Mucosa of stomach (tissue), 1 donor: Measurements from ENCODE around the gene ZFAND3.

Experiments
- H3K27me3 ChIP-seq: one replicate; pipeline ENCODE4 v1.7.0; 2013; ENCODE audit warnings: mild to moderate bottlenecking, low read length; ENCODE audit not compliant: control insufficient read depth, insufficient read depth
- H3K36me3 ChIP-seq: one replicate; pipeline ENCODE4 v1.7.0; 2013; ENCODE audit warnings: low read length; ENCODE audit not compliant: control insufficient read depth, insufficient read depth
- H3K4me1 ChIP-seq: one replicate; pipeline ENCODE4 v1.7.0; 2013; ENCODE audit warnings: mild to moderate bottlenecking, low read length; ENCODE audit not compliant: control insufficient read depth, insufficient read depth
- H3K4me3 ChIP-seq: one replicate; pipeline ENCODE4 v1.7.0; 2013; ENCODE audit warnings: low read length
- H3K9ac ChIP-seq: one replicate; pipeline ENCODE4 v1.7.0; 2013; ENCODE audit warnings: mild to moderate bottlenecking, low read length, moderate library complexity
- H3K9me3 ChIP-seq: one replicate; pipeline ENCODE4 v1.7.0; 2013; ENCODE audit warnings: mild to moderate bottlenecking, low read length, moderate library complexity; ENCODE audit not compliant: control insufficient read depth
- donor health status: Pancreatic carcinoma.

Gene ZFAND3

DNA sequence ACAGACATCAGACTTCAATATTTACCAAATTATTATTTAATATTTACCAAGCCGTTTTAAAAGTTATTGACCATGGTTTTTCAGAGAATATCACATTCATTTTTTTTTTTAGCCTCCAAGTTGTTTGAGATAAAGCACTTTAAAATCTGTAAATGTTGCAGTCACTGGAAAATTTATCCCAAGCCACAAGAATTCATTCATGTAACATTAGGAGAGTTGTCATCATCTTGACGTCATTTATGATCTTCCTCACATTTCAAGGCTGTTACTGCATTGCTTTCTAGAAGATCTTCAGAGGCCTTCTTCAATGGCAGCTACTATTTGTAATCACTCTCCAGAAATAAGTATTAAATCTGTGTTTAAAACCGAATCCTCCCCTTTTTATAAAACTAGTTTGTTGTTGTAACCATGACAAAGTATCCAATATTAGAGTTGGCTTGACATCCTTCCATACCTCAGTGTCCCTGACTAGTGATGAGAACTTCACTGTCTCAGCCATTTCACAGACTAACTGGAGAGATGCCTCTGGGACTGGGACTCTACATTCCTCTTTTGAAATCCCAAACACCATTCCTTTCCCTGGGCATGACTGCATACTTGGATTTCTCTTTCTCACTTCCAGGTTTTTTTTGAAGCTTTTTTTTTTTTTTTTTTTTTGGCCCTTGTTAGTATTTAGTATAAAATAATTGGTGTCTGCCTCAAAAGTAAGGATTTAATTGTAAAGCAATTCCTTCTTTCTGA is 100.1 kb downstream of the ZFAND3 start:
- H3K9ac ChIP-seq, result no peak overlapping the region
- H3K4me1 ChIP-seq, result peaks cover 29% of the 10 kb centered on the region
- no peaks in the 10 kb centered on the region for H3K27me3 ChIP-seq
- no peaks in the 10 kb centered on the region for H3K9me3 ChIP-seq
- no peak overlapping the region for H3K4me3 ChIP-seq
- H3K36me3 ChIP-seq, result no peaks in the 10 kb centered on the region

DNA sequence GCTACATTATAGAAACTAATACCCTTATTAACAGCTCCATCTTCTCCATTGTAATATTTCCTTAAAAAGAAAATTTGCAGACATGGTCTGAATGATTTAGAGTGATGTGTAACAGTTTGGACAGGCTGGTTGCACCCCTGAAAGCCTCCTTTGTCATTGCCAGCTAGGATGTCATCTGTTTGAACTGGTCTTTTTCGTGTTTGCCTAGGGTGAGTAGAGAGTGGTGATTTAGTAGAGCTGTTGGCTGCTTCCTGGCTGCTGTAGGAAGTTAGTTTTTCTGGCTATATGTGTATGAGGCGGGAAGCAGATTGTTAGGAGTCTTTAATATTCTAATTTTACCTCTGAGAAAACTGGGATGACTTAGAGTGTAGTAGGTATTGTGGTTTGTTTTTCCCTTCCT is 101.1 kb downstream of the ZFAND3 start:
- Histone ChIP-seq H3K27me3 (no peaks in the 10 kb centered on the region), H3K9ac (no peak overlapping the region), H3K4me3 (no peak overlapping the region), H3K4me1 (peaks cover 29% of the 10 kb centered on the region), H3K9me3 (no peaks in the 10 kb centered on the region), H3K36me3 (no peaks in the 10 kb centered on the region)

DNA sequence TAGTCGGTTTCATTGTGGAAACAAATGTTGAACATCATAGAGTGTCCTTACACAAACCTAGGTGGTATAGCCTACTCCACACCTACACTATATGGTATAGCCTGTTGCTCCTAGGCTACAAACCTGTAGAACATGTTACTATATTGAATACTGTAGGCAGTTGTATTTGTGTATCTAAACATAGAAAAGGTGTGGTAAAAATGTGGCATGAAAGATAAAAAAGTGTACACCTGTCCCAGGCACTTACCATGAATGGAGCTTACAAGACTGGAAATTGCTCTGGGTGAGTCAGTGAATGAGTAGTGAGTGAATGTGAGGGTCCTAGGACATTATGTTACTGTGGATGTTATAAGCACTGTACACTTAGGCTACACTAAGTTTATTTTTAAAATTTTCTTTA is 103.0 kb downstream of the ZFAND3 start:
- Histone ChIP-seq H3K4me3 (no peak overlapping the region), H3K27me3 (no peaks in the 10 kb centered on the region), H3K9me3 (no peaks in the 10 kb centered on the region), H3K36me3 (no peaks in the 10 kb centered on the region), H3K4me1 (peaks cover 29% of the 10 kb centered on the region), H3K9ac (no peak overlapping the region)

DNA sequence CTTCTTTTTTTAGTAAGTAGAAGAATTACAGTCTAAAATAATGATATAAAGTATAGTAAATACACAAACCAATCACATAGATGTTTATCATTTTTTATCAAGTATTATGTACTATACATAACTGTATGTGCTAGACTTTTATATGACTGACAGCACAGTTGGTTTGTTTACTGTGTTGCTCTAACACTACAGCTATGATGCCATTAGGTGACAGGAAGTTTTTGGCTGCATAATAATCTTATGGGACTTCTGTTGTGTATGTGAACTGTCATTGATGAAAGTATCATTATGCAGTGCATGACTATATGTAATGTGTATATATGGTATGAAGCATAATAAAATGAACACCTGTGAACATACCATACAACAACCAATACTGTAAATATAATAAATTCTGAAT is 104.0 kb downstream of the ZFAND3 start:
- H3K4me3 ChIP-seq, result no peak overlapping the region
- peaks cover 24% of the 10 kb centered on the region for H3K4me1 ChIP-seq
- no peak overlapping the region for H3K9ac ChIP-seq
- H3K27me3 ChIP-seq, result no peaks in the 10 kb centered on the region
- no peaks in the 10 kb centered on the region for H3K36me3 ChIP-seq
- H3K9me3 ChIP-seq, result no peaks in the 10 kb centered on the region

DNA sequence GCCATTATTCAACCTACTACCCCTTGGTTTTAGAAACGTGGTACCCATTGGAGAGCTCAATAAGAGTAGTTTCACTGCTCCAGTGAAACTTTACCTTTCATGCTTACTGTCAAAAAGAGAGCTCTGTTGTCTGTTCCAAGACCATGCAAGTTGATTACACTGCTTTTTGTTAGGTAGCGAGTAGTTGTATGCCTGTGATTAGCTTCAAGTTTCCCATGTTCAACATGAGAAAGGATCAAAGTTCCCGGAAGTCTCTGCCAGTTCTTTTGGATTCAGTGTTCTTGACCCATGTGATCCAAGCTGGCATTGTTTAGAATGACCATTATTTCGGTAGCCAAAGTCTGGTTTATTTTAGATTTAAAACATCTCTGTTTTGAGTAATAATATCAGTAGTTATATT is 107.1 kb downstream of the ZFAND3 start:
- H3K36me3 ChIP-seq, result no peaks in the 10 kb centered on the region

DNA sequence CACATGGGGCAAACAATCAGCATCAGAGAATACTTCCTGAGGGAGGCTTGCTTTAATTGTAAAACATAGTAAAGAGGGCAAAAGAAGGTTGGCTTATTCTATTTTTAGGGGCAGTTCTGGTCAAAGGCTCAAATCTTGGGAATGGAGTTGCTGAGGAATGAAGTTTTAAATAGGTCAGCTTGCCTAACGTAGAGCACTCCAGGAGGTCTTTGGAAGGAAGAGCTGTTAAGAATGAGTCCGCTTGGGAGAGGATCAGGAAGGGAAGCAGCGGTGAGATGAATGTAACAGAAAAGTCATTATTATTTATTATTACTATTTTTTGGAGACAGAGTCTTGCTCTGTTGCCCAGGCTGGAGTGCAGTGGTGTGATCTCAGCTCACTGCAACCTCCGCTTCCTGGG is 108.7 kb downstream of the ZFAND3 start:
- no peaks in the 10 kb centered on the region for H3K27me3 ChIP-seq
- no peaks in the 10 kb centered on the region for H3K36me3 ChIP-seq
- H3K9me3 ChIP-seq, result no peaks in the 10 kb centered on the region
- no peak overlapping the region for H3K4me3 ChIP-seq
- no peak overlapping the region for H3K9ac ChIP-seq
- peaks cover 15% of the 10 kb centered on the region for H3K4me1 ChIP-seq

More for the DNA sequence above, 107.1 kb downstream of the ZFAND3 start:
- no peak overlapping the region for H3K4me3 ChIP-seq
- no peaks in the 10 kb centered on the region for H3K9me3 ChIP-seq
- H3K27me3 ChIP-seq, result no peaks in the 10 kb centered on the region
- no peak overlapping the region for H3K9ac ChIP-seq
- peaks cover 18% of the 10 kb centered on the region for H3K4me1 ChIP-seq

DNA sequence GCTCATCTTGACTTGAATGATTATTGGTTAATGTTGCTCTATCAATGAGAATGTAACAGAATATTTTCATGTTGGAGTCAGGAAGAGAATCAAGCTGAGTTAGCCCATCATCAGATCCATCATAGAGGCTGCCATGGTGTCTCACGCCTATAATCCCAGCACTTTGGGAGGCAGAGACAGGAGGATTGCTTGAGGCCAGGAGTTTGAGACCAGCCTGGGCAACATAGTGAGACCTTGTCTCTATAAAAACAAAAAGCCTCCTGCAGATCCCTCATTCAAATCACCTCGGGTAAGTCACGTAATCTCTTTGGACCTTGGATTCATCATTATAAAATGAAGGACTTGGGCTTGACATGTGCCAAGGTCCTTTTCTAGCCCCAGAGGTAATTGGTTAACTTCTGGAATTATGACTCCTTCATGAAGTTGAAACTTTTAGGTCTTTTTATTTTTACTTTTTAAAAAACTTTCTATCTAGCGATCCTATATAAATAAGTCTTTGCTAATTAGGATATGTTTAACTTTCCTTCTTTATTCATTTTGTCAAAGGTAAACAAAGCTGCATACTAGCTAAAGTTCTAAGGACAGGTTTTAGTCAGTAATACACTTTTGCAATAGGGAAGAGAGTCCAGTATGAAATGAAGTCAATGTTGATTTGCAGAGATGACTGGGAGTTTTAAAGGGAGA is 110.9 kb downstream of the ZFAND3 start:
- H3K4me3 ChIP-seq, result no peak overlapping the region
- H3K9me3 ChIP-seq, result no peaks in the 10 kb centered on the region
- no peak overlapping the region for H3K9ac ChIP-seq
- no peaks in the 10 kb centered on the region for H3K27me3 ChIP-seq
- no peaks in the 10 kb centered on the region for H3K36me3 ChIP-seq
- H3K4me1 ChIP-seq, result peaks cover 8% of the 10 kb centered on the region

DNA sequence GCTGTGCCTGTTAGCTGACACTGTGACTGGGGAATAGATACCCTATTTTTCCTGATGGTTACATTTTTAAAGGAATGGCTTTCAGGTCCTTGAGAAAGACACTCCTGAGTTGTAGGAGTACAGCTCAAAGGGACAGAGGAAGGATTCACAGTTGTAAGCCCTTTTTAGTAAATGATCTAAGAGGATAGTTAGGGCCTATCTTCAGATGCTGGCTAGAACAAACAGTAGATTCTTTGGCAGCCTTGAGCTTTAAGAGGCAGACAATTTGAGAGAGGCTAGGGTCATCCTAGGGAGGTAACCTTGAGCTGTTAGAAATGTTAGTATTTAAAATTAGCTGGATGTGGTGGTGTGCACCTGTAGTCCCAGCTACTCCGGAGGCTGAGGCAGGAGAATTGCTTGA is 111.5 kb downstream of the ZFAND3 start:
- Histone ChIP-seq H3K27me3 (no peaks in the 10 kb centered on the region), H3K4me1 (peaks cover 8% of the 10 kb centered on the region)

DNA sequence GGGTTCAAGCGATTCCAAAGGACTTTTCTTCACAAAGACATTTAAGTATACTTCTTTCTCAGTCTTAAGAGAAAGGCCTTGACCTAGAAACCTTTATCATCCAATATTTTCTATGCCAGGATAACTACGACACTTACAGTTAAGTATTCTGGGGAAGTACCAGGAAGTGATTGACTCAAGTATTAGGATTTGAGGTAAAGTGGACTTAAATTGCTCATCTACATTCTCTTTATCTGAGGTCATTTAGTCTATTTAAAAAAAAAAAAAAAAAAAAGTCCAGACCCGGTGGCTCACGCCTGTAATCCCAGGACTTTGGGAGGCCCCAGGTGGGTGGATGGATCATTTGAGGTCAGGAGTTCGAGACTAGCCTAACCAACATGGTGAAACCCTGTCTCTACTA is 114.7 kb downstream of the ZFAND3 start:
- Histone ChIP-seq H3K4me3 (no peak overlapping the region), H3K36me3 (no peaks in the 10 kb centered on the region), H3K4me1 (peaks cover 2% of the 10 kb centered on the region), H3K9ac (no peak overlapping the region), H3K9me3 (no peaks in the 10 kb centered on the region), H3K27me3 (no peaks in the 10 kb centered on the region)

More for the DNA sequence above, 111.5 kb downstream of the ZFAND3 start:
- no peaks in the 10 kb centered on the region for H3K9me3 ChIP-seq
- H3K9ac ChIP-seq, result no peak overlapping the region
- H3K36me3 ChIP-seq, result no peaks in the 10 kb centered on the region
- H3K4me3 ChIP-seq, result no peak overlapping the region

DNA sequence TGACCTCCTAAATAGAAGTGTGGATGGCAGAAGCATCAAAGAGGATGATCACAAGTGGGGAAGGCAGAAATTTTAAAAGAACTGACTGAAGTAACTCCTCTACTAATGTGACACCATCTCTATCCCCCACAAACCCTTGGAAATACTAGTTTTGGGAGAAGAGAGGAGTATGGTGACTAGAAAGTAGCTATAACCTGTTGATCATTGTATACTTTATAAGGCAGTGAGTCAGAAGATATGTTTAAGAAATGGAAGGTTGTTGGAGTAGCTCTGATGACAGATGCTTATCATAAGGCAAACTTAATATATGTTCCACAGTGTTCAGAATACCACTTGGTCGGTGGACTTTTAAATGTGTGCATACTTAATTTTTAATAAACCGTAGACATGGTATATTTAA is 116.6 kb downstream of the ZFAND3 start:
- Histone ChIP-seq H3K27me3 (no peaks in the 10 kb centered on the region), H3K36me3 (no peaks in the 10 kb centered on the region), H3K9ac (no peak overlapping the region), H3K9me3 (no peaks in the 10 kb centered on the region), H3K4me3 (no peak overlapping the region), H3K4me1 (no peaks in the 10 kb centered on the region)

DNA sequence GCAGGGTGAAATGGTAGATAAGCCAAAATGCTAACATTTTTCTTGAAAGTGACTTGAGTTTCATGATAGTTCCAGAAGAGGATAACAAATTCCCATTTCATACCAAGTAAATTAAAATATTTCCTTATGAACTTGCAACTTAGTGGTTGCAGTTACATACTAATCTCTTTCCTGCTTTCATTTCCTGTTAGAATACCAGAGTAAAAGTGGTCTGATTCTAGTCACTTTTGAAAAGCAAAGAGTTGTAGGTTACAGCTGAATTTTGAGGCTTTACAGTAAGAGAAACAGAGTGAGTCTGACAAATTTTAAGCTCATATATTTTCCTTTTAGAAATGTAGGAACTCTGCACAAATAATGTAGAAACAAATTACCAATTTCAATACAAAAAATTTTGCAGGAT is 117.4 kb downstream of the ZFAND3 start:
- Histone ChIP-seq H3K4me1 (no peaks in the 10 kb centered on the region), H3K9ac (no peak overlapping the region), H3K9me3 (no peaks in the 10 kb centered on the region), H3K27me3 (no peaks in the 10 kb centered on the region), H3K4me3 (no peak overlapping the region), H3K36me3 (no peaks in the 10 kb centered on the region)

DNA sequence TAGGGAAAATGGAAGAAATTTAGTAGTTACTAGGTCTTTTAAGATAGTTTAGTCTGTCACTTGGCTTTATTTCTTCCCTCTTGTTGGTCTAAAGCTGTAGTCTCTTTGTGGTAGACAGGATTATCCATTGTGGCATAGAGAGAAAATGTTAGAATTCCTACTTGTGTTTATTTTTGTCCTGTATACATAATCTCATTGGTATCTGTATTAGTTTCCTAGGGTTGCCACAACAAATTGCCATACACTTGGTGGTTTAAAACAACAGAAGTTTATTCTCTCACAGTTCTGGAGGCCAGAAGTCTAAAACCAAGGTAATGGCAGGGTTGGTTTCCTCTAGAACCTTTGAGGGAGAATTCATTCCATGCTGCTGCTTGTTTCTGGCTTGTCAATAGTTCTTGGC is 119.4 kb downstream of the ZFAND3 start:
- Histone ChIP-seq H3K27me3 (no peaks in the 10 kb centered on the region), H3K9ac (no peak overlapping the region), H3K4me1 (peaks cover 3% of the 10 kb centered on the region), H3K9me3 (no peaks in the 10 kb centered on the region), H3K4me3 (no peak overlapping the region), H3K36me3 (no peaks in the 10 kb centered on the region)
